Keratinocyte (primary cell): ENCODE measurements around the gene RECK. TPM values are rescaled to one million over a fixed set of nuclear protein-coding genes. Genes with fewer than 3 reads are reported as not detected.

Experiments used
- DNase-seq: peaks from one replicate; pipeline ENCODE4 v3.0.0-alpha.2; 2011; ENCODE audit warnings: low read depth, missing footprints, low spot score
- FAIRE-seq: peaks from 2 replicates; lab custom pipeline; 2011; peaks lifted over from hg19 to GRCh38; lab: Jason Lieb, UNC
- H2AFZ ChIP-seq: 2 replicates; pipeline ENCODE4 v1.6.0; 2012; ENCODE audit warnings: low read length, control low read depth, inconsistent platforms; ENCODE audit not compliant: control insufficient read depth
- H3K27ac ChIP-seq: 2 replicates; pipeline ENCODE4 v1.5.1; 2011; ENCODE audit warnings: low read length; ENCODE audit not compliant: control insufficient read depth, insufficient read depth
- H3K27me3 ChIP-seq: 3 replicates; pipeline ENCODE4 v1.6.0; 2011; ENCODE audit warnings: low read length; ENCODE audit not compliant: control insufficient read depth, insufficient read depth; ENCODE audit errors: extremely low read depth
- H3K36me3 ChIP-seq, 2 experiments: 2 replicates in 1 of 2; 3 replicates in 1 of 2; pipeline ENCODE4 v1.5.1; 2011; ENCODE audit warnings: low read length in 2 of 2, mild to moderate bottlenecking in 1 of 2; ENCODE audit not compliant: control insufficient read depth in 2 of 2, insufficient read depth in 2 of 2; ENCODE audit errors: extremely low read depth in 1 of 2
- H3K4me1 ChIP-seq: 3 replicates; pipeline ENCODE4 v1.5.1; 2011; ENCODE audit warnings: low read length; ENCODE audit not compliant: control insufficient read depth, insufficient read depth; ENCODE audit errors: extremely low read depth
- H3K4me2 ChIP-seq: 3 replicates; pipeline ENCODE4 v1.6.0; 2011; ENCODE audit warnings: low read depth, low read length; ENCODE audit not compliant: control insufficient read depth, insufficient read depth; ENCODE audit errors: extremely low read depth
- H3K4me3 ChIP-seq, 3 experiments: fragments of 200-600 bp in 1 of 3; sonication (generic) in 1 of 3; 2 replicates in 2 of 3; 3 replicates in 1 of 3; pipeline ENCODE4 v1.5.1; 2011 to 2016; ENCODE audit warnings: low read length in 3 of 3, mild to moderate bottlenecking in 3 of 3, control low read depth in 2 of 3, inconsistent platforms in 1 of 3, low read depth in 1 of 3, mixed read lengths in 1 of 3, mixed run types in 1 of 3, moderate library complexity in 1 of 3; ENCODE audit not compliant: control insufficient read depth in 2 of 3, insufficient read depth in 2 of 3; ENCODE audit errors: extremely low read depth in 1 of 3
- H3K79me2 ChIP-seq: 2 replicates; pipeline ENCODE4 v1.6.0; 2012; ENCODE audit warnings: low read length; ENCODE audit not compliant: control insufficient read depth, insufficient read depth
- H3K9ac ChIP-seq: 3 replicates; pipeline ENCODE4 v1.6.0; 2011; ENCODE audit warnings: low read length; ENCODE audit not compliant: control insufficient read depth, insufficient read depth; ENCODE audit errors: extremely low read depth
- H3K9me1 ChIP-seq: 3 replicates; pipeline ENCODE4 v1.6.0; 2011; ENCODE audit warnings: low read length; ENCODE audit not compliant: control insufficient read depth, insufficient read depth; ENCODE audit errors: extremely low read depth
- H3K9me3 ChIP-seq: 2 replicates; pipeline ENCODE4 v1.5.1; 2012; ENCODE audit warnings: low read depth, low read length; ENCODE audit not compliant: control insufficient read depth
- H4K20me1 ChIP-seq: 3 replicates; pipeline ENCODE4 v1.6.0; 2011; ENCODE audit warnings: low read length; ENCODE audit not compliant: control insufficient read depth, insufficient read depth; ENCODE audit errors: extremely low read depth
- EZH2 ChIP-seq: IDR thresholded peaks from one replicate; pipeline ENCODE4 v1.6.1; 2012; ENCODE audit warnings: inconsistent platforms, mild to moderate bottlenecking, low read length, moderate library complexity
- dilution Hi-C: fragments of 300-500 bp; cut with MboI; formaldehyde crosslinking; loops from one replicate; pipeline ENCODE4 v1.7.0; 2020; ENCODE audit warnings: low sequenced_read_pairs; ENCODE audit not compliant: extremely low pct_ligation_motif_present
- polyA plus RNA-seq, 5 experiments: library from polyadenylated mRNA; depleted of rRNA in 3 of 5; stranded (reverse) in 3 of 5; stranded (forward) in 1 of 5; unstranded in 1 of 5; fragments of >200 nt; gene quantifications; 1 replicate in 1 of 5; 2 replicates in 3 of 5; 3 replicates in 1 of 5; pipeline versions ENCODE4 v1.2.1 to v1.2.3, GENCODE V29; 2011 to 2012; ENCODE audit warnings: missing spikeins in 2 of 5, low read depth in 1 of 5, low replicate concordance in 1 of 5
- TF ChIP-seq, protein P1 (sequence below), 3 experiments: IDR thresholded peaks in 1 of 3; conservative IDR thresholded peaks in 1 of 3; optimal IDR thresholded peaks in 1 of 3; 2 replicates in 2 of 3; 3 replicates in 1 of 3; pipeline versions ENCODE3 to v1.5.1; 2011; ENCODE audit warnings: low read length in 3 of 3, mild to moderate bottlenecking in 3 of 3, moderate library complexity in 2 of 3, control low read depth in 1 of 3, inconsistent platforms in 1 of 3; ENCODE audit not compliant: insufficient read depth in 2 of 3; ENCODE audit errors: extremely low read depth in 1 of 3

The RECK gene
- polyA plus RNA-seq, 1 donor (not counting 4 experiments of a cell fraction or from before 2014, with no cell fraction given), result 4.6 TPM

DNA sequence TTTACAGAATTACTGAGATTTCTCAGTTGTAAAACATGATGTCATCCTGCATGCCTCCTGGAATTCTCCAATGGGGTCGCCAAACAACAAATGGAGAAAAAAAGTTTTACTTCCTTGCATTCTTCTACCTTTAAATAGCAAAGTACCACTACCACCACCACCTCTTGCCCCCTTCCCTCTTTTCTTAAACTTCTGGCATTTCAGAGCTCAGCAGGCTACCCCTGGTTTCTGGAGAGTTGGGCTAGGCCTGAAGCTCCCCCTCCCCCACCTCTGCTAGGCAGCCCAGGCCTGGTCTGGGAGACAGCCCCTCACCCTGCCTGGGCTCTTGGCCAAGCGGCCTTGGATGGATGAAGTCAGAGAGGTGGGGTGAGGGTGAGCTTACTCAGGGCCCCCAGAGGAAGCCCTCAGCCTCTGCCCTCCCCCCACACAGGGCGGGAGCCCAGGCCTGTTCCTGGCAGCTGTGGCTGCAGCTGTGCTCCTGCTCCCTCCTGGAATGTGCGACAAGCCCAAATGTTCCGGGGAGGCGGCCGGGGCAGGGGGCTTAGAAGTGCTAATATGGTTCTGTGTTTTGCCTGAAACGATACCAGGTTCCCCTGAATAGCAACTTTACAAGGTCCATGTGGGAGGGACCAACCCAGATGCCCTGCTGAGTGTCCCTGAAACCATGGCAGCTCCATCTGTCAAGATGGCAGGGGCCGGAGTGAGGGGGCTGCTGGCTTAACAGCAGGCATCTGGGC is 126.5 kb downstream of the RECK start:
- TF ChIP-seq, protein P1, sequence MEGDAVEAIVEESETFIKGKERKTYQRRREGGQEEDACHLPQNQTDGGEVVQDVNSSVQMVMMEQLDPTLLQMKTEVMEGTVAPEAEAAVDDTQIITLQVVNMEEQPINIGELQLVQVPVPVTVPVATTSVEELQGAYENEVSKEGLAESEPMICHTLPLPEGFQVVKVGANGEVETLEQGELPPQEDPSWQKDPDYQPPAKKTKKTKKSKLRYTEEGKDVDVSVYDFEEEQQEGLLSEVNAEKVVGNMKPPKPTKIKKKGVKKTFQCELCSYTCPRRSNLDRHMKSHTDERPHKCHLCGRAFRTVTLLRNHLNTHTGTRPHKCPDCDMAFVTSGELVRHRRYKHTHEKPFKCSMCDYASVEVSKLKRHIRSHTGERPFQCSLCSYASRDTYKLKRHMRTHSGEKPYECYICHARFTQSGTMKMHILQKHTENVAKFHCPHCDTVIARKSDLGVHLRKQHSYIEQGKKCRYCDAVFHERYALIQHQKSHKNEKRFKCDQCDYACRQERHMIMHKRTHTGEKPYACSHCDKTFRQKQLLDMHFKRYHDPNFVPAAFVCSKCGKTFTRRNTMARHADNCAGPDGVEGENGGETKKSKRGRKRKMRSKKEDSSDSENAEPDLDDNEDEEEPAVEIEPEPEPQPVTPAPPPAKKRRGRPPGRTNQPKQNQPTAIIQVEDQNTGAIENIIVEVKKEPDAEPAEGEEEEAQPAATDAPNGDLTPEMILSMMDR (optimal IDR thresholded peaks at IDR 0.05 in 1 of 3, IDR thresholded peaks at IDR 0.05 in 1 of 3, conservative IDR thresholded peaks at IDR 0.05 in 1 of 3; ENCODE audit: extremely low read depth in 1 of 3, insufficient read depth in 2 of 3, low read length in 3 of 3), result no peak
- no peak for TF ChIP-seq EZH2
- DNase-seq, result no peak
- Histone ChIP-seq H3K79me2 (no peaks in the 10 kb centered on the region), H3K4me1 (peaks cover 10% of the 10 kb centered on the region), H3K4me2 (no peak overlapping the region), H3K27me3 (peaks cover 2% of the 10 kb centered on the region), H3K4me3 (no peak overlapping the region), H3K9ac (no peak overlapping the region), H2AFZ (no peak overlapping the region), H3K36me3 (no peaks in the 10 kb centered on the region), H3K27ac (no peak overlapping the region), H4K20me1 (no peaks in the 10 kb centered on the region), H3K9me3 (no peaks in the 10 kb centered on the region), H3K9me1 (no peaks in the 10 kb centered on the region)
- dilution Hi-C loops, result no loop called here
- no peak for FAIRE-seq

DNA sequence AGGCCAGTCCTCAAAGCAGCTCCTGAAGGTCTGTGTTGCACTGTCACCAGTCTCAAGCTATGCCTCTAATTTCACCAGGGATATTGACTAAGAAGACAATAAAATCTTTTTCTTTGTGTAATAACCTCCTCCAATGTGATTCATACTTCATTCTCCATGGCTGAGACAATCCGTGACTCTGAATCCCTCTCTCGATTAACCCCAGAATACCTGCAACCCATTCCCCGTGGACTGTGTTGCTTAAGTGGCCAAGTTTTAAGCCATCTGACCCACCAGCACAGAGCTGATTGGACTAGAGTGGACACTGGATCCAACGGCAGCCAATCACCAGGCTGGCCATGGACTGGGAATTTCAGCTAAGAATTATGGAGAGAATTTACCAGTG is 127.1 kb downstream of the RECK start:
- Histone ChIP-seq H3K4me3 (no peak overlapping the region), H3K79me2 (no peaks in the 10 kb centered on the region), H3K4me1 (peaks cover 10% of the 10 kb centered on the region), H3K9me3 (no peaks in the 10 kb centered on the region), H3K9me1 (no peaks in the 10 kb centered on the region), H3K36me3 (no peaks in the 10 kb centered on the region), H3K4me2 (no peak overlapping the region), H3K27ac (no peak overlapping the region), H3K9ac (no peak overlapping the region), H3K27me3 (peaks cover 2% of the 10 kb centered on the region), H4K20me1 (no peaks in the 10 kb centered on the region), H2AFZ (no peak overlapping the region)
- no peak for FAIRE-seq
- DNase-seq, result no peak
- TF ChIP-seq, protein P1 (optimal IDR thresholded peaks at IDR 0.05 in 1 of 3, IDR thresholded peaks at IDR 0.05 in 1 of 3, conservative IDR thresholded peaks at IDR 0.05 in 1 of 3; ENCODE audit: extremely low read depth in 1 of 3, insufficient read depth in 2 of 3, low read length in 3 of 3), result no peak
- TF ChIP-seq EZH2, result no peak
- dilution Hi-C loops, result no loop called here
